Caco-2 (cell line): ENCODE measurements around the gene MYL12B. TPM values are rescaled to one million over a fixed set of nuclear protein-coding genes. Genes with fewer than 3 reads are reported as not detected.

Source experiments
- BruUV-seq: library from RNA; stranded (reverse); fragments of 400-500 nt; replicated peaks from 2 replicates; lab custom pipeline; 2021; lab: Mats Ljungman, UMichigan
- CTCF ChIA-PET: fragments of 300-600 bp; sonication (Branson Sonifier 250); formaldehyde crosslinking; loops from one replicate; lab custom pipeline; 2022; ENCODE audit warnings: antibody characterized with exemption; lab: Charles Lee
- POLR2A ChIA-PET: fragments of 300-600 bp; sonication (Branson Sonifier 250); formaldehyde crosslinking; loops from one replicate; lab custom pipeline; 2022; ENCODE audit warnings: antibody characterized with exemption; lab: Charles Lee
- DNase-seq, 2 experiments: peaks; one replicate each; pipeline versions ENCODE4 v3.0.0 to v3.0.0-alpha.2; 2020 to 2022
- H3K27me3 ChIP-seq: replicated peaks from 2 replicates; pipeline ENCODE4 v1.6.0; 2011; ENCODE audit warnings: low read length; ENCODE audit not compliant: control insufficient read depth, insufficient read depth
- H3K36me3 ChIP-seq: 2 replicates; pipeline ENCODE4 v1.5.1; 2011; ENCODE audit warnings: low read length; ENCODE audit not compliant: control insufficient read depth, insufficient read depth
- H3K4me1 ChIP-seq: fragments of 250-450 bp; sonication (Bioruptor Pico); 2 replicates; pipeline ENCODE4 v1.5.1; 2020; ENCODE audit warnings: mild to moderate bottlenecking
- H3K4me3 ChIP-seq: 2 replicates; pipeline ENCODE4 v1.5.1; 2011; ENCODE audit warnings: low read depth, mild to moderate bottlenecking, control low read depth, low read length
- H3K9me3 ChIP-seq: fragments of 250-450 bp; sonication (Bioruptor Pico); 2 replicates; pipeline ENCODE4 v1.5.1; 2020; ENCODE audit warnings: mild to moderate bottlenecking, moderate library complexity
- H3K27ac Mint-ChIP-seq: one replicate; pipeline ENCODE4 v1.8.0; 2022; ENCODE audit warnings: mixed read lengths; ENCODE audit not compliant: unreplicated experiment
- H3K27me3 Mint-ChIP-seq: one replicate; pipeline ENCODE4 v1.8.0; 2022; ENCODE audit warnings: mixed read lengths; ENCODE audit not compliant: insufficient read depth, unreplicated experiment
- H3K36me3 Mint-ChIP-seq: one replicate; pipeline ENCODE4 v1.8.0; 2022; ENCODE audit warnings: mild to moderate bottlenecking, mixed read lengths; ENCODE audit not compliant: insufficient read depth, unreplicated experiment
- H3K4me1 Mint-ChIP-seq: one replicate; pipeline ENCODE4 v1.8.0; 2022; ENCODE audit warnings: low read depth, mixed read lengths; ENCODE audit not compliant: unreplicated experiment
- H3K4me3 Mint-ChIP-seq: one replicate; pipeline ENCODE4 v1.8.0; 2022; ENCODE audit warnings: mild to moderate bottlenecking, moderate library complexity, mixed read lengths; ENCODE audit not compliant: unreplicated experiment
- H3K9me3 Mint-ChIP-seq: one replicate; pipeline ENCODE4 v1.8.0; 2022; ENCODE audit warnings: mixed read lengths; ENCODE audit not compliant: unreplicated experiment
- intact Hi-C: fragments of 100-400 bp; cut with micrococcal nuclease; formaldehyde crosslinking; loops from one replicate; pipeline ENCODE4 v1.10.0; 2022; ENCODE audit not compliant: unreplicated experiment
- total RNA-seq: library from RNA; stranded (reverse); gene quantifications from 2 replicates; pipeline ENCODE4 v1.2.3, GENCODE V29; 2022
- TF ChIP-seq, protein P1 (sequence below), 2 experiments: fragments of 200-600 bp in 1 of 2; IDR thresholded peaks; 1 replicate in 1 of 2; 2 replicates in 1 of 2; pipeline versions ENCODE4 v1.5.1 to v1.8.0; 2011 to 2022; ENCODE audit warnings: antibody characterized with exemption in 1 of 2, control low read depth in 1 of 2, inconsistent platforms in 1 of 2, low read depth in 1 of 2, low read length in 1 of 2, mild to moderate bottlenecking in 1 of 2, moderate library complexity in 1 of 2; ENCODE audit not compliant: insufficient read depth in 1 of 2, severe bottlenecking in 1 of 2, unreplicated experiment in 1 of 2

Gene MYL12B
- total RNA-seq, 1 experiment from 2014 or later: 467 TPM

- Histone ChIP-seq H3K4me3 (no peak overlapping the region), H3K27me3 (no peaks in the 10 kb centered on the region), H3K4me1 (no peaks in the 10 kb centered on the region), H3K9me3 (no peaks in the 10 kb centered on the region), H3K36me3 (no peaks in the 10 kb centered on the region)
- POLR2A ChIA-PET: interaction anchor here (0.6 kb wide), 1 partner anchor 164 kb away, joined by 8 read pairs; no protein-coding TSS in a partner anchor
- peaks cover 13% of the 10 kb centered on the region for H3K4me1 Mint-ChIP-seq
- intact Hi-C loops: loop anchor here (5.0 kb wide), 1 partner anchor 99 kb away; no protein-coding TSS in a partner anchor
- no peak for DNase-seq
- BruUV-seq: no TSS peak
- H3K9me3 Mint-ChIP-seq: peaks cover 13% of the 10 kb centered on the region
- no peak overlapping the region for H3K4me3 Mint-ChIP-seq
- no peak overlapping the region for H3K27ac Mint-ChIP-seq
- CTCF ChIA-PET: interaction anchor here (3.2 kb wide), 1 partner anchor 383 kb away, joined by 27 read pairs; no protein-coding TSS in a partner anchor
- TF ChIP-seq, protein P1, sequence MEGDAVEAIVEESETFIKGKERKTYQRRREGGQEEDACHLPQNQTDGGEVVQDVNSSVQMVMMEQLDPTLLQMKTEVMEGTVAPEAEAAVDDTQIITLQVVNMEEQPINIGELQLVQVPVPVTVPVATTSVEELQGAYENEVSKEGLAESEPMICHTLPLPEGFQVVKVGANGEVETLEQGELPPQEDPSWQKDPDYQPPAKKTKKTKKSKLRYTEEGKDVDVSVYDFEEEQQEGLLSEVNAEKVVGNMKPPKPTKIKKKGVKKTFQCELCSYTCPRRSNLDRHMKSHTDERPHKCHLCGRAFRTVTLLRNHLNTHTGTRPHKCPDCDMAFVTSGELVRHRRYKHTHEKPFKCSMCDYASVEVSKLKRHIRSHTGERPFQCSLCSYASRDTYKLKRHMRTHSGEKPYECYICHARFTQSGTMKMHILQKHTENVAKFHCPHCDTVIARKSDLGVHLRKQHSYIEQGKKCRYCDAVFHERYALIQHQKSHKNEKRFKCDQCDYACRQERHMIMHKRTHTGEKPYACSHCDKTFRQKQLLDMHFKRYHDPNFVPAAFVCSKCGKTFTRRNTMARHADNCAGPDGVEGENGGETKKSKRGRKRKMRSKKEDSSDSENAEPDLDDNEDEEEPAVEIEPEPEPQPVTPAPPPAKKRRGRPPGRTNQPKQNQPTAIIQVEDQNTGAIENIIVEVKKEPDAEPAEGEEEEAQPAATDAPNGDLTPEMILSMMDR (IDR thresholded peaks at IDR 0.05; ENCODE audit: insufficient read depth in 1 of 2, low read depth in 1 of 2, low read length in 1 of 2, severe bottlenecking in 1 of 2, unreplicated experiment in 1 of 2): no peak
- peaks cover 27% of the 10 kb centered on the region for H3K36me3 Mint-ChIP-seq
- H3K27me3 Mint-ChIP-seq: no peaks in the 10 kb centered on the region
Measured at GRCh38 chr18:3283253-3283863, 21.4 kb downstream of the MYL12B start.

DNA sequence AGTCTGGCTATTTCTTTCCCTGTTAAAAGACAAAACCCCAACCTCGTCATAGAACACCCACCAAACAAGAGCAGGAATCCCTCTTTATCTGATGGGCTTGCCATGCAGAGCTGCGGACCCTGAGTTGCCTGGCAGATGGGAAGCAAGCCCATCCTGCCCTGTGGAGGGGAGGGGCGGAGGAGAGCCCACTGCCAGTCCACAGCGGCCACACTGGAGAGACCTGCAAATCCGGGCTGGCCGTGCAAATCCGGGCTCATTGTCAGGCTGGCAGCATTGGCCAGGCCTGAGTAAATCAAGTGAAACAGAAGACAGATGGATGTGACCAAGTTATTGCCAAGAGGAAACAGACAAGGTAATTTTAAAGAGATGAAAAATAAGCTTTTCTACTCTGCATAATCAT, 22.0 kb downstream of the MYL12B start:
- H3K4me3 ChIP-seq: no peak overlapping the region
- POLR2A ChIA-PET: interaction anchor here (0.6 kb wide), 1 partner anchor 164 kb away, joined by 8 read pairs; no protein-coding TSS in a partner anchor
- CTCF ChIA-PET: interaction anchor here (3.2 kb wide), 1 partner anchor 382 kb away, joined by 27 read pairs; no protein-coding TSS in a partner anchor
- no peaks in the 10 kb centered on the region for H3K9me3 ChIP-seq
- Mint-ChIP-seq H3K9me3 (peaks cover 13% of the 10 kb centered on the region), H3K4me1 (peaks cover 13% of the 10 kb centered on the region), H3K27me3 (no peaks in the 10 kb centered on the region), H3K36me3 (peaks cover 22% of the 10 kb centered on the region), H3K27ac (no peak overlapping the region), H3K4me3 (no peak overlapping the region)
- DNase-seq: no peak
- no peaks in the 10 kb centered on the region for H3K36me3 ChIP-seq
- no TSS peak for BruUV-seq
- no peaks in the 10 kb centered on the region for H3K27me3 ChIP-seq
- intact Hi-C loops: loop anchor here (5.0 kb wide), 1 partner anchor 98 kb away; no protein-coding TSS in a partner anchor
- H3K4me1 ChIP-seq: no peaks in the 10 kb centered on the region
- TF ChIP-seq, protein P1 (IDR thresholded peaks at IDR 0.05; ENCODE audit: insufficient read depth in 1 of 2, low read depth in 1 of 2, low read length in 1 of 2, severe bottlenecking in 1 of 2, unreplicated experiment in 1 of 2): no peak

DNA sequence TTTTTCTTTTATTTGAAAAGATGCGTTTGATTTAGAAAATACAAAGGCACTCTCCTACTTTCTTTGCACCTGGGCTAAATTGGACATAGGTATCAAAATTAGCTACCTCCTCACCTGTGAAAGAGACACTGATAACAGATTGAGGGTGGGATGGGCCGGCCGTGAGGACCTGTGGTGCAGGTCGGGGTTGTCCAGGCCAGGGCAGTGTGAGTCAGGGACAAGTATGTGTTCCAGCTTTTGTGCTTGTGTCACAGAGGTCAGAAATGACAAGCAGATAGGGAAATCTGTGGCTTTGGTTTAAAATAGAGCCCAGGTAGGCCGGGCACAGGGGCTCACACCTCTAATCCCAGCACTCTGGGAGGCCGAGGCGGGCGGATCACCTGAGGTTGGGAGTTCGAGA, 22.6 kb downstream of the MYL12B start:
- POLR2A ChIA-PET: no interaction called here
- intact Hi-C loops: loop anchor here (5.0 kb wide), 1 partner anchor 98 kb away; no protein-coding TSS in a partner anchor
- H3K4me3 ChIP-seq: no peak overlapping the region
- no peaks in the 10 kb centered on the region for H3K9me3 ChIP-seq
- H3K4me1 ChIP-seq: no peaks in the 10 kb centered on the region
- H3K4me3 Mint-ChIP-seq: no peak overlapping the region
- CTCF ChIA-PET: interaction anchor here (3.2 kb wide), 1 partner anchor 381 kb away, joined by 27 read pairs; no protein-coding TSS in a partner anchor
- no peaks in the 10 kb centered on the region for H3K36me3 ChIP-seq
- TF ChIP-seq, protein P1 (IDR thresholded peaks at IDR 0.05; ENCODE audit: insufficient read depth in 1 of 2, low read depth in 1 of 2, low read length in 1 of 2, severe bottlenecking in 1 of 2, unreplicated experiment in 1 of 2): no peak
- H3K4me1 Mint-ChIP-seq: peaks cover 11% of the 10 kb centered on the region
- H3K36me3 Mint-ChIP-seq: peaks cover 16% of the 10 kb centered on the region
- no TSS peak for BruUV-seq
- H3K27me3 Mint-ChIP-seq: no peaks in the 10 kb centered on the region
- no peaks in the 10 kb centered on the region for H3K27me3 ChIP-seq
- H3K27ac Mint-ChIP-seq: no peak overlapping the region
- H3K9me3 Mint-ChIP-seq: peaks cover 13% of the 10 kb centered on the region
- DNase-seq: no peak
